ENCODE measurements around the gene OGDH. TPM values are rescaled to one million over a fixed set of nuclear protein-coding genes. Genes with fewer than 3 reads are reported as not detected.

OGDH gene
- total RNA-seq, 1 donor from 2014 or later: 62.0 TPM

GRCh38 chr7:44618045-44618444, 11.6 kb downstream of the OGDH start:
- peak overlapping the region; percentile 19 for H3K4me3 ChIP-seq (ENCODE audit: low read depth, low read length)
- no peak for DNase-seq (ENCODE audit: low read depth)
- TF ChIP-seq CTCF (conservative IDR thresholded peaks at IDR 0.05; ENCODE audit: low read depth, low read length): no peak

- peak; percentile 82 for DNase-seq (ENCODE audit: low read depth)
- no peak for TF ChIP-seq CTCF (conservative IDR thresholded peaks at IDR 0.05; ENCODE audit: low read depth, low read length)
- peak overlapping the region; percentile 19 for H3K4me3 ChIP-seq (ENCODE audit: low read depth, low read length)
These were observed 12.3 kb downstream of the OGDH start for GRCh38 chr7:44618753-44619152.

- no peak overlapping the region for H3K4me3 ChIP-seq (ENCODE audit: low read depth, low read length)
- TF ChIP-seq CTCF (conservative IDR thresholded peaks at IDR 0.05; ENCODE audit: low read depth, low read length): no peak
- no peak for DNase-seq (ENCODE audit: low read depth)
These were observed 14.8 kb downstream of the OGDH start for GRCh38 chr7:44621034-44621749.

- no peak for TF ChIP-seq CTCF (conservative IDR thresholded peaks at IDR 0.05; ENCODE audit: low read depth, low read length)
- no peak overlapping the region for H3K4me3 ChIP-seq (ENCODE audit: low read depth, low read length)
- DNase-seq (ENCODE audit: low read depth): no peak
These were observed 15.3 kb downstream of the OGDH start for GRCh38 chr7:44621750-44622103.

- DNase-seq (ENCODE audit: low read depth): no peak
- no peak for TF ChIP-seq CTCF (conservative IDR thresholded peaks at IDR 0.05; ENCODE audit: low read depth, low read length)
- no peak overlapping the region for H3K4me3 ChIP-seq (ENCODE audit: low read depth, low read length)
These were observed 16.1 kb downstream of the OGDH start for GRCh38 chr7:44622342-44623151.

- no peak for TF ChIP-seq CTCF (conservative IDR thresholded peaks at IDR 0.05; ENCODE audit: low read depth, low read length)
- no peak overlapping the region for H3K4me3 ChIP-seq (ENCODE audit: low read depth, low read length)
- no peak for DNase-seq (ENCODE audit: low read depth)
These were observed 17.9 kb downstream of the OGDH start for GRCh38 chr7:44624318-44624717.

Measured in epithelial cell of proximal tubule (primary cell).